Activated CD4-positive, alpha-beta T cell treated with anti-CD3 and anti-CD28 coated beads for 36 hours (primary cell): ENCODE measurements around the gene DNAJB6. TPM values are rescaled to one million over a fixed set of nuclear protein-coding genes. Genes with fewer than 3 reads are reported as not detected.

ENCODE experiments used
- ATAC-seq: fragments of 200-7000 bp; cut with Tn5 transposase; one replicate; pipeline ENCODE4 v1.10.0; 2021; ENCODE audit warnings: mild to moderate bottlenecking, moderate library complexity
- CTCF ChIA-PET: fragments of 350-600 bp; sonication (Branson Sonifier 250); formaldehyde crosslinking; loops from one replicate; lab custom pipeline; 2021; ENCODE audit warnings: antibody characterized with exemption; lab: Charles Lee
- POLR2A ChIA-PET: fragments of 350-600 bp; sonication (Branson Sonifier 250); formaldehyde crosslinking; loops from one replicate; lab custom pipeline; 2021; ENCODE audit warnings: antibody characterized with exemption, inconsistent platforms; lab: Charles Lee
- DNase-seq: peaks from one replicate; pipeline ENCODE4 v3.0.0-alpha.2; 2020
- H3K27ac Mint-ChIP-seq: one replicate; pipeline ENCODE4 v1.8.0; 2021; ENCODE audit warnings: mixed read lengths
- H3K27me3 Mint-ChIP-seq: one replicate; pipeline ENCODE4 v1.8.0; 2021; ENCODE audit warnings: mixed read lengths
- H3K36me3 Mint-ChIP-seq: one replicate; pipeline ENCODE4 v1.8.0; 2021; ENCODE audit warnings: low read depth, mixed read lengths
- H3K4me1 Mint-ChIP-seq: one replicate; pipeline ENCODE4 v1.8.0; 2021; ENCODE audit warnings: mixed read lengths
- H3K4me3 Mint-ChIP-seq: one replicate; pipeline ENCODE4 v1.8.0; 2021; ENCODE audit warnings: mild to moderate bottlenecking, moderate library complexity, mixed read lengths
- H3K9me3 Mint-ChIP-seq: one replicate; pipeline ENCODE4 v1.8.0; 2021; ENCODE audit warnings: low read depth, mixed read lengths
- intact Hi-C, 2 experiments: fragments of 100-400 bp; cut with DNase I in 1 of 2; cut with micrococcal nuclease in 1 of 2; formaldehyde crosslinking; loops; one replicate each; pipeline versions ENCODE4 v1.14.2 to v1.15.1; 2022 to 2024; cut with DNase I, micrococcal nuclease
- total RNA-seq, 2 experiments: library from RNA; stranded (reverse); gene quantifications; one replicate each; pipeline ENCODE4 v1.2.3, GENCODE V29; 2021

Gene DNAJB6
- total RNA-seq, 2 experiments from 2014 or later, result 89.9 to 92.9 TPM

- peaks cover 36% of the 10 kb centered on the region for H3K4me1 Mint-ChIP-seq
- POLR2A ChIA-PET, result no interaction called here
- DNase-seq (peak; percentile 95), ATAC-seq (peak; percentile 96)
- CTCF ChIA-PET, result interaction anchor here (0.6 to 3.0 kb wide), 17 partner anchors 8 to 435 kb away, joined by 3 to 20 read pairs (median 4); no protein-coding TSS in a partner anchor
- no peaks in the 10 kb centered on the region for H3K9me3 Mint-ChIP-seq
- H3K4me3 Mint-ChIP-seq, result no peak overlapping the region
- H3K27me3 Mint-ChIP-seq, result no peaks in the 10 kb centered on the region
- peaks cover 61% of the 10 kb centered on the region for H3K36me3 Mint-ChIP-seq
- H3K27ac Mint-ChIP-seq, result peak overlapping the region; percentile 75
- intact Hi-C loops, result loop anchor here (1.0 to 10.0 kb wide), 4 partner anchors 50 to 432 kb away; partner anchors contain the start of gene DNAJB6 (in 1 of the 2)
Measured at GRCh38 chr7:157386979-157387800, 50.4 kb downstream of the DNAJB6 start.

DNA sequence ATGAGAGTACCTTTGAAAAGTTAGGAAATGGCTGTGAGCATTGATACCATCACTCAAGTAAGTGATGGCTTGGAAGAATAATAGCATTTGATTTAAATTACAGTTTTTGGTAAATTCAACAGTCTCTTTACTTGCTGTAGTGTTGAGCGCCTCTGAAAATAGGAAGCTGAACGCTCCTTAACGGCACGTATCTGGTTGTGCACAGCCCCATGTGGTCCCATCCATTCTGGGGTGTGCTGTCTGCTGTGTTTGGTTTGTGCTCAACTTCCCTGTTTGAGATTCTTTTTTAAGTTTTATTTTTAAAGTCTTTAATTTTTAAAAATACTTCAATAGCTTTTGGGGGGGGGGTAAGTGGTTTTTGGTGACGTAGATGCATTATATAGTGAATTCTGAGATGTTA, 51.5 kb downstream of the DNAJB6 start:
- Mint-ChIP-seq H3K9me3 (no peaks in the 10 kb centered on the region), H3K27me3 (no peaks in the 10 kb centered on the region), H3K4me1 (peaks cover 36% of the 10 kb centered on the region), H3K27ac (no peak overlapping the region), H3K4me3 (no peak overlapping the region), H3K36me3 (peaks cover 51% of the 10 kb centered on the region)
- ATAC-seq (no peak), DNase-seq (no peak)
- intact Hi-C loops, result loop anchor here (5.0 to 10.0 kb wide), 3 partner anchors 51 to 434 kb away; partner anchors contain the start of gene DNAJB6 (in 1 of the 2)
- CTCF ChIA-PET, result interaction anchor here (0.7 to 3.0 kb wide), 6 partner anchors 9 to 178 kb away, joined by 3 to 20 read pairs (median 9); no protein-coding TSS in a partner anchor
- POLR2A ChIA-PET, result no interaction called here

- peaks cover 42% of the 10 kb centered on the region for H3K4me1 Mint-ChIP-seq
- H3K27me3 Mint-ChIP-seq, result no peaks in the 10 kb centered on the region
- peak overlapping the region; percentile 59 for H3K27ac Mint-ChIP-seq
- peak; percentile 37 for ATAC-seq
- H3K9me3 Mint-ChIP-seq, result no peaks in the 10 kb centered on the region
- CTCF ChIA-PET, result interaction anchor here (0.6 to 1.7 kb wide), 4 partner anchors 11 to 201 kb away, joined by 3 to 5 read pairs (median 3); no protein-coding TSS in a partner anchor
- H3K36me3 Mint-ChIP-seq, result peaks cover 40% of the 10 kb centered on the region
- intact Hi-C loops, result loop anchor here (5.0 to 10.0 kb wide), 3 partner anchors 53 to 435 kb away; partner anchors contain the start of gene DNAJB6 (in 1 of the 2)
- POLR2A ChIA-PET, result no interaction called here
- no peak overlapping the region for H3K4me3 Mint-ChIP-seq
- DNase-seq, result peak; percentile 43
Measured at GRCh38 chr7:157389951-157390730, 53.3 kb downstream of the DNAJB6 start.

DNA sequence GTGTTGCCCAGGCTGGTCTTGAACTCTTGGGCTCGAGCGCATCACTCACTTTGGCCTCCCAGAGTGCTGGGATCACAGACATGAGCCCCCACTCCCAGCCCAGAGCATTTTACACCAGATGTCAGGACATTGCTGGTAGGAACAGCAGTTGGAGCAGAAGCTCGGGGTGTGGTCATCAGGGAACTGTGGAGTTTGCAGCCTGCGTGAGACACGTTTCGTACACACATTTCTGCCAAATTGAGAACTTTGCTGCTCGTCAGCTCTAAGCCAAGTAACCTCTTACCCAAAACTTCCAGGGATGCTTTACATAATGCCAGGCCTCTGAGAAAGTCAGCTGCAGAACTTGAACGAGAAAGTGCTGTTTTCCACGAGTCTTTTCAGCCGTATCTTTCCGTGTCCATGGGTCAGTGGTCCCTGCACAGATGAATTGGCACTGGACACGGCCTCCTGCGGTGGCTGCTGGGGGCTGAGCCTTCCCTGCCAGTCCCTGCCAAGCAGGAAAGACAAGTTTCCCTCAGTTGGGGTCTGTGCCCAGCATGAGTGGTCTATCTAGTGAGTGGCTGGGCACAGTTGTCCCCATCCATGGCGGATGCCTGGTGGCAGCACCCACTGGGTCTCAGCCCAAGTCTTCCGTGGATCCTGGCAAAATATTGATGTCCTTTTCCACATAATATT, 54.4 kb downstream of the DNAJB6 start:
- CTCF ChIA-PET, result interaction anchor here (1.2 to 1.7 kb wide), 3 partner anchors 12 to 42 kb away, joined by 3 to 5 read pairs (median 5); no protein-coding TSS in a partner anchor
- ATAC-seq (no peak), DNase-seq (no peak)
- Mint-ChIP-seq H3K27me3 (no peaks in the 10 kb centered on the region), H3K9me3 (no peaks in the 10 kb centered on the region), H3K4me1 (peaks cover 42% of the 10 kb centered on the region), H3K4me3 (no peak overlapping the region), H3K36me3 (peaks cover 36% of the 10 kb centered on the region), H3K27ac (no peak overlapping the region)
- POLR2A ChIA-PET, result no interaction called here
- intact Hi-C loops, result no loop called here

- Mint-ChIP-seq H3K9me3 (no peaks in the 10 kb centered on the region), H3K4me3 (no peak overlapping the region), H3K4me1 (peaks cover 32% of the 10 kb centered on the region), H3K36me3 (peaks cover 30% of the 10 kb centered on the region), H3K27me3 (no peaks in the 10 kb centered on the region), H3K27ac (peak overlapping the region; percentile 25)
- DNase-seq (no peak), ATAC-seq (no peak)
- intact Hi-C loops, result no loop called here
- POLR2A ChIA-PET, result no interaction called here
- CTCF ChIA-PET, result interaction anchor here (1.0 to 1.2 kb wide), 3 partner anchors 11 to 142 kb away, joined by 3 to 5 read pairs (median 3); no protein-coding TSS in a partner anchor
Measured at GRCh38 chr7:157392256-157393037, 55.6 kb downstream of the DNAJB6 start.

DNA sequence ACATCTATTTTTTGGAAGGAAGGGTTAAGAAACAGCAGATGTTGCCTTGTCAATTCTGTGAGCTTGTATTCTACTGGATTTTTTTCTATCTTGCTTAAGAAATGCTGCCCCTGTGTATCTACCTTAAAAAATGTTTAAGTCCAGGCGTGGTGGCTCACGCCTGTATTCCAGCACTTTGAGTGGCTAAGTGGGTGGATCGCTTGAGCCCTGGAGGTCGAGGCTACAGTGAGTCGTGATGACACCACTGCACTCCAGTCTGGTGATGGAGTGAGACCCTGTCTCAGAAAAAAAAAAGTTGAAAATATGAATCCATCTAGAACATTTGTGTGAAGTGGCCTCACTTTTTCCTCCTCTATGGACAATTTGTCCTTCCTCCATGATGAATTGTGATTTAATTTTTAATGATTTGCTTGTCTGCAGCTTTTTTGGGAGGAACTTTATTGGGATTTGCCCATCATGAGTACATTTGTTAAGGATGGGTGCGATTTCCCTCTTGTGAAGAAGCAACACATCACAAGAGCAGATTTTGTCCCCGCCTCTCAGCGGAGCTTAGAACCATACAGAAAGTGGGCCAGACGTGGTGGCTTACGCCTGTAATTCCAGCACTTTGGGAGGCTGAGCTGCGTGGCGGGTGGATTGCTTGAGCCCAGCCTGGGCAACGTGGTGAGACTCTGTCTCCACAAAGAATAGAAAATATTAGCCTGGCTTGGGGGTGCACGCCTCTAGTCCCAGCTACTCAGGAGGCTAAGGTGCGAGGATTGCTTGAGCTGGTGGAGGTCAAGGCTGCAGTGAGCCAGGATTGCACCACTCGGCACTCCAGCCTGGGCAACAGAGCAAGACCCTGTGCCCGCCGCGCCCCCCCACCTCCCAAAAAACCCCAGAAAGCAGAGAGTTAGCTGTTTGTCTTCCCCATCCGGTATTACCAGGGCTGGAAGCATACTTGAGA, 57.7 kb downstream of the DNAJB6 start:
- ATAC-seq (no peak), DNase-seq (no peak)
- Mint-ChIP-seq H3K36me3 (peaks cover 32% of the 10 kb centered on the region), H3K4me3 (no peak overlapping the region), H3K27me3 (no peaks in the 10 kb centered on the region), H3K27ac (no peak overlapping the region), H3K4me1 (peaks cover 26% of the 10 kb centered on the region), H3K9me3 (no peaks in the 10 kb centered on the region)
- ChIA-PET CTCF (interaction anchor here (0.6 to 1.7 kb wide), 3 partner anchors 15 to 56 kb away, joined by 4 to 5 read pairs (median 4); no protein-coding TSS in a partner anchor), POLR2A (no interaction called here)
- intact Hi-C loops, result no loop called here

DNA sequence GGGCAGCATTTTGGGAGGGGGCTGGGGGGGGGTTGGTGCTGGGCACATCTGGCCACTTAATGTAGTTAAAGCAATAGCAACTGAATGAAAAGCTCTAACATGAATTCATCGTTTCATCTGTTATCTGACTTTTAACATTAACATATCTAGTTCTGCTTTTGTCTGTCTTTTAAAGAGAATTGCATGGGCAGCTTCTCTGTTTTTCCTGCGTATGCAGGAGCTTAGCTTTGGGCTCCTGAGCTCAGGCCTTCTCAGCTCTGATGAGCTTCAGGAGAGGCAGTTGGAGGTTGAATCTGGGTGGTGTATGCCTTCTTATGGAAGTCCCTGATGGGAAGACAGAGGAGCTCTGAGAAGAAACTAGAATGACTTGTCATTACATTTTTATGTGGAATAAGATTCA, 58.4 kb downstream of the DNAJB6 start:
- H3K4me1 Mint-ChIP-seq, result peaks cover 19% of the 10 kb centered on the region
- DNase-seq (no peak), ATAC-seq (no peak)
- ChIA-PET POLR2A (interaction anchor here (0.6 kb wide), 1 partner anchor 1294 kb away, joined by 3 read pairs; no protein-coding TSS in a partner anchor), CTCF (interaction anchor here (1.4 to 1.7 kb wide), 2 partner anchors 16 to 57 kb away, joined by 4 to 5 read pairs; no protein-coding TSS in a partner anchor)
- H3K27me3 Mint-ChIP-seq, result no peaks in the 10 kb centered on the region
- intact Hi-C loops, result no loop called here
- H3K9me3 Mint-ChIP-seq, result no peaks in the 10 kb centered on the region
- no peak overlapping the region for H3K4me3 Mint-ChIP-seq
- no peak overlapping the region for H3K27ac Mint-ChIP-seq
- peaks cover 34% of the 10 kb centered on the region for H3K36me3 Mint-ChIP-seq

- no peak for DNase-seq
Measured at GRCh38 chr7:157396316-157397035, 59.7 kb downstream of the DNAJB6 start.

More at GRCh38 chr7:157396316-157397035, 59.7 kb downstream of the DNAJB6 start:
- CTCF ChIA-PET, result interaction anchor here (1.2 to 1.6 kb wide), 3 partner anchors 8 to 10 kb away, joined by 3 to 8 read pairs (median 5); no protein-coding TSS in a partner anchor
- Mint-ChIP-seq H3K9me3 (no peaks in the 10 kb centered on the region), H3K4me3 (no peak overlapping the region), H3K27me3 (no peaks in the 10 kb centered on the region), H3K36me3 (peaks cover 33% of the 10 kb centered on the region), H3K27ac (no peak overlapping the region), H3K4me1 (peaks cover 11% of the 10 kb centered on the region)
- POLR2A ChIA-PET, result no interaction called here
- intact Hi-C loops, result no loop called here
- no peak for ATAC-seq
